T-cell (primary cell): ENCODE data around the gene CELSR1. TPM values are rescaled to one million over a fixed set of nuclear protein-coding genes. Genes with fewer than 3 reads are reported as not detected.

Experiments
- ATAC-seq, 4 experiments: fragments of 200-7000 bp in 3 of 4; fragments of 150-1000 bp in 1 of 4; cut with Tn5 transposase; replicated peaks in 1 of 4; 1 replicate in 3 of 4; 2 replicates in 1 of 4; pipeline ENCODE4 v1.10.0; 2021; ENCODE audit warnings: moderate library complexity in 3 of 4, mild to moderate bottlenecking in 2 of 4, moderate number of reproducible peaks in 1 of 4
- CTCF ChIA-PET, 2 donors: fragments of 300-600 bp; sonication (Branson Sonifier 250); formaldehyde crosslinking; loops; one replicate each; lab custom pipeline; 2022; ENCODE audit warnings: antibody characterized with exemption in 2 of 2; lab: Charles Lee
- POLR2A ChIA-PET, 2 donors: fragments of 300-600 bp; sonication (Branson Sonifier 250); formaldehyde crosslinking; loops; one replicate each; lab custom pipeline; 2022; ENCODE audit warnings: antibody characterized with exemption in 2 of 2; lab: Charles Lee
- DNase-seq, 35 experiments: peaks; one replicate each; pipeline versions ENCODE4 v3.0.0 to v3.0.0-alpha.2; 2013 to 2023
- H3K27ac ChIP-seq: one replicate; pipeline ENCODE4 v1.5.1; 2013; ENCODE audit warnings: low read length
- H3K27me3 ChIP-seq, 2 experiments: replicated peaks in 1 of 2; 1 replicate in 1 of 2; 2 replicates in 1 of 2; pipeline versions ENCODE4 v1.6.1 to v1.7.0; 2013; ENCODE audit warnings: low read length in 1 of 2, mixed read lengths in 1 of 2; ENCODE audit not compliant: control insufficient read depth in 2 of 2, insufficient read depth in 2 of 2; ENCODE audit errors: extremely low read depth in 1 of 2
- H3K36me3 ChIP-seq, 2 donors: 1 replicate in 1 of 2; 2 replicates in 1 of 2; pipeline versions ENCODE4 v1.6.1 to v1.7.0; 2013; ENCODE audit warnings: low read length in 1 of 2; ENCODE audit not compliant: control insufficient read depth in 2 of 2, insufficient read depth in 1 of 2; ENCODE audit errors: extremely low read depth in 1 of 2
- H3K4me1 ChIP-seq, 2 experiments: 1 replicate in 1 of 2; 2 replicates in 1 of 2; pipeline versions ENCODE4 v1.6.1 to v1.7.0; 2013; ENCODE audit warnings: low read length in 2 of 2, mixed read lengths in 1 of 2; ENCODE audit not compliant: insufficient read depth in 2 of 2, control insufficient read depth in 1 of 2; ENCODE audit errors: extremely low read depth in 1 of 2
- H3K4me3 ChIP-seq, 2 donors: 1 replicate in 1 of 2; 2 replicates in 1 of 2; pipeline versions ENCODE4 v1.5.1 to v1.7.0; 2013; ENCODE audit warnings: mild to moderate bottlenecking in 2 of 2, low read length in 1 of 2, moderate library complexity in 1 of 2; ENCODE audit not compliant: control insufficient read depth in 1 of 2; ENCODE audit errors: extremely low read depth in 1 of 2
- H3K9me3 ChIP-seq: 2 replicates; pipeline ENCODE4 v1.7.0; 2013
- H3K27ac Mint-ChIP-seq, 2 donors: one replicate each; pipeline ENCODE4 v1.8.0; 2020 to 2021; ENCODE audit warnings: mild to moderate bottlenecking in 2 of 2, mixed read lengths in 2 of 2
- H3K27me3 Mint-ChIP-seq, 2 donors: one replicate each; pipeline ENCODE4 v1.8.0; 2021 to 2022; ENCODE audit warnings: mixed read lengths in 2 of 2
- H3K36me3 Mint-ChIP-seq: one replicate; pipeline ENCODE4 v1.8.0; 2021; ENCODE audit warnings: mixed read lengths
- H3K4me1 Mint-ChIP-seq, 3 donors: one replicate each; pipeline ENCODE4 v1.8.0; 2020 to 2022; ENCODE audit warnings: mixed read lengths in 3 of 3, mild to moderate bottlenecking in 1 of 3
- H3K4me3 Mint-ChIP-seq, 3 donors: one replicate each; pipeline ENCODE4 v1.8.0; 2020 to 2022; ENCODE audit warnings: mild to moderate bottlenecking in 3 of 3, mixed read lengths in 3 of 3, moderate library complexity in 3 of 3
- H3K9me3 Mint-ChIP-seq, 3 donors: one replicate each; pipeline ENCODE4 v1.8.0; 2020 to 2022; ENCODE audit warnings: mixed read lengths in 3 of 3
- WGBS: methylation state at CpG from one replicate; pipeline ENCODE4 v1.1.5; 2013; ENCODE audit warnings: missing lambda C conversion rate; ENCODE audit not compliant: insufficient coverage; 5-methylcytosine and 5-hydroxymethylcytosine counted together
- total RNA-seq, 35 experiments: library from RNA in 6 of 35; stranded (reverse) in 6 of 35; fragments of 120-200 nt in 1 of 35; gene quantifications; one replicate each; pipeline versions ENCODE4 v1.2.1 to v1.2.4 and lab custom pipeline; 2013 to 2026

The CELSR1 gene
- total RNA-seq, 5 donors from 2014 or later (not counting 1 experiment from before 2014, with no cell fraction given): 1.1 to 2.7 (median 1.6) TPM

GRCh38 chr22:46584081-46584921, 46.9 kb upstream of the CELSR1 start:
- 95% methylated on average over 23 of the region's 43 CpGs for WGBS
- H3K36me3 ChIP-seq: peaks cover 0 to 9% of the 10 kb centered on the region in 2 donors
- H3K4me3 ChIP-seq: no peak overlapping the region
- Mint-ChIP-seq H3K27ac (no peak overlapping the region), H3K4me1 (peaks cover 20 to 41% (median 35%) of the 10 kb centered on the region in 3 donors), H3K27me3 (no peaks in the 10 kb centered on the region), H3K4me3 (no peak overlapping the region), H3K36me3 (no peaks in the 10 kb centered on the region), H3K9me3 (no peaks in the 10 kb centered on the region)
- H3K4me1 ChIP-seq: peaks cover 15 to 47% of the 10 kb centered on the region in 2 experiments
- DNase-seq (no peak), ATAC-seq (no peak)
- peaks cover 0 to 9% of the 10 kb centered on the region in 2 experiments for H3K27me3 ChIP-seq
- ChIA-PET POLR2A (no interaction called here), CTCF (no interaction called here)
- H3K27ac ChIP-seq: no peak overlapping the region
- no peaks in the 10 kb centered on the region for H3K9me3 ChIP-seq

DNA sequence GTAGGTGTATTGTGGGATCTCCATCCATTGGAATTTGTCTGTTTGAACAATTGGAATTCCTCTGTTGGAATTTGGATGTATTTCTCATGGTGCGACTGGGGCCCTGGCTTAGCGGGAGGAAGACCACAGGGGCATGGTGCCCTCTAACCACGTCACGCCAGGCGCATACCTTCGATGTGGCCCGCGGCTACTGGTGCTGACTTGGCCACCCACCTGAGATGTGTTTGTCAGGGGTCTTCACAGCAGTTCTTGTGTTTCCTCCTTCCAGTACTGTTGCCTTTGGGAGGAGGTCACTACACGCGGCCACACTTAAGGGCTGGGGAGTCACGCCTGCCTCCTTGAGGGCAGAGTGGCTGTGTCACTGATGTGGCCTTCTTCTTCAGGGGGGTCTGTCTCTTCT, 46.2 kb upstream of the CELSR1 start:
- Mint-ChIP-seq H3K27ac (no peak overlapping the region), H3K9me3 (no peaks in the 10 kb centered on the region), H3K4me3 (no peak overlapping the region), H3K27me3 (no peaks in the 10 kb centered on the region), H3K36me3 (no peaks in the 10 kb centered on the region), H3K4me1 (peaks cover 27 to 48% (median 43%) of the 10 kb centered on the region in 3 donors)
- Histone ChIP-seq H3K36me3 (peaks cover 0 to 9% of the 10 kb centered on the region in 2 donors), H3K27ac (no peak overlapping the region), H3K9me3 (no peaks in the 10 kb centered on the region), H3K4me1 (peaks cover 15 to 47% of the 10 kb centered on the region in 2 experiments), H3K27me3 (peaks cover 0 to 8% of the 10 kb centered on the region in 2 experiments), H3K4me3 (no peak overlapping the region)
- POLR2A ChIA-PET: no interaction called here
- DNase-seq: no peak
- CTCF ChIA-PET: no interaction called here
- ATAC-seq: no peak
- WGBS: 98% methylated on average over 8 of the region's 11 CpGs

DNA sequence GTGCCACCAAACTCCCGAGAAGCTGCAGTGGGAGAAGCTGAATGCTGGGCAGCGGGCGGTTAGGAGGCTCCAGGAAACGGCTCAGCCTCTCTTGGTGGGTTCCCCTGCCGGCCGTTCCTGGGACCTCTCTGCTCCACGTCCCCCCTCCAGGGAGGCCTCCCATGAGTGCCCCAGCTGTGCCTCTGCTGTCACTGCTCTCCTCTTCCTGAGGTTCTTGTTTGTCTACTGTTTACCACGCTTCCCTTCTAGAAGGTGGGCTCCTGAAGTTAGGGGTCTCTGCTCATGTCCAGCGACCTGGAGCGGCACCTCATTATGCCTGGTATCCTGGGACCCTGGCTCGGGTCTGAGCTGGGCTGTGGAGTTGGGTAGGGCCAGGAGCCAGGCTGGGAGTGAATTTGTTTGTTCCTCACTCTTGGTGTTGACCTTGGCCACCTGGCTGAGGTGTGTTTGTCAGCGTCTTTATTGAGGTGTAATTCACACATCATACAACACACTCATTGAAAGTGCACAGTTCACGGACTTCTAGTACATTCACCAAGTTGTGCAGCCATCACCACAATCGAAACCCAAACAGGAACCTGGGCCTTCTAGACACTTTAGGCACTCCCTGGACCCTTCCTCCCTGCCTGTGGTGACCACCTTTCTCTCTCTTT, 45.0 kb upstream of the CELSR1 start:
- Mint-ChIP-seq H3K4me3 (no peak overlapping the region), H3K27me3 (no peaks in the 10 kb centered on the region)

GRCh38 chr22:46581538-46582244, 44.3 kb upstream of the CELSR1 start:
- no peak overlapping the region for H3K4me3 Mint-ChIP-seq
- H3K36me3 Mint-ChIP-seq: no peaks in the 10 kb centered on the region
- Histone ChIP-seq H3K36me3 (peaks cover 0 to 9% of the 10 kb centered on the region in 2 donors), H3K4me3 (no peak overlapping the region), H3K9me3 (no peaks in the 10 kb centered on the region), H3K4me1 (peaks cover 12 to 39% of the 10 kb centered on the region in 2 experiments), H3K27me3 (no peaks in the 10 kb centered on the region), H3K27ac (no peak overlapping the region)
- ChIA-PET POLR2A (no interaction called here), CTCF (interaction anchor here (0.5 to 0.7 kb wide), 2 partner anchors 18 kb away, joined by 5 read pairs; no protein-coding TSS in a partner anchor)
- DNase-seq: no peak
- WGBS: 67% methylated on average over 11 of the region's 14 CpGs
- no peak overlapping the region for H3K27ac Mint-ChIP-seq
- no peaks in the 10 kb centered on the region for H3K9me3 Mint-ChIP-seq
- H3K4me1 Mint-ChIP-seq: peaks cover 25 to 44% (median 39%) of the 10 kb centered on the region in 3 donors
- H3K27me3 Mint-ChIP-seq: no peaks in the 10 kb centered on the region
- ATAC-seq: no peak

More for the DNA sequence above, 45.0 kb upstream of the CELSR1 start:
- H3K27me3 ChIP-seq: no peaks in the 10 kb centered on the region
- Mint-ChIP-seq H3K27ac (no peak overlapping the region), H3K9me3 (no peaks in the 10 kb centered on the region), H3K4me1 (peaks cover 32 to 51% (median 46%) of the 10 kb centered on the region in 3 donors), H3K36me3 (no peaks in the 10 kb centered on the region)
- no peak overlapping the region for H3K4me3 ChIP-seq
- DNase-seq: no peak
- peaks cover 16 to 46% of the 10 kb centered on the region in 2 experiments for H3K4me1 ChIP-seq
- peaks cover 0 to 9% of the 10 kb centered on the region in 2 donors for H3K36me3 ChIP-seq
- 88% methylated on average over 13 of the region's 14 CpGs for WGBS
- CTCF ChIA-PET: interaction anchor here in 1 of 2 donors (0.5 kb wide), 1 partner anchor 19 kb away, joined by 5 read pairs; no protein-coding TSS in a partner anchor
- no peak overlapping the region for H3K27ac ChIP-seq
- POLR2A ChIA-PET: no interaction called here
- ATAC-seq: no peak
- no peaks in the 10 kb centered on the region for H3K9me3 ChIP-seq

GRCh38 chr22:46580940-46581537, 43.6 kb upstream of the CELSR1 start:
- no peaks in the 10 kb centered on the region for H3K27me3 Mint-ChIP-seq

More at GRCh38 chr22:46580940-46581537, 43.6 kb upstream of the CELSR1 start:
- Mint-ChIP-seq H3K4me1 (peaks cover 29 to 46% (median 40%) of the 10 kb centered on the region in 3 donors), H3K27ac (no peak overlapping the region), H3K4me3 (no peak overlapping the region), H3K9me3 (no peaks in the 10 kb centered on the region), H3K36me3 (no peaks in the 10 kb centered on the region)
- ATAC-seq (no peak), DNase-seq (no peak)
- Histone ChIP-seq H3K36me3 (peaks cover 0 to 9% of the 10 kb centered on the region in 2 donors), H3K4me3 (no peak overlapping the region), H3K27me3 (no peaks in the 10 kb centered on the region), H3K4me1 (peaks cover 15 to 39% of the 10 kb centered on the region in 2 experiments), H3K9me3 (no peaks in the 10 kb centered on the region), H3K27ac (no peak overlapping the region)
- 100% methylated on average over 2 of the region's 13 CpGs for WGBS
- CTCF ChIA-PET: interaction anchor here in 1 of 2 donors (0.7 kb wide), 1 partner anchor 17 kb away, joined by 5 read pairs; no protein-coding TSS in a partner anchor
- POLR2A ChIA-PET: no interaction called here
